KG1 (cell line): ENCODE results near the gene DAAM1.

Source experiments
- DNase-seq: peaks from one replicate; lab custom pipeline; 2025; lab: John Stamatoyannopoulos, UW

Gene DAAM1

GRCh38 chr14:59341858-59342477 lies 153.5 kb downstream of the DAAM1 start:
- no peak for DNase-seq

- DNase-seq: no peak
These were observed 154.3 kb downstream of the DAAM1 start for GRCh38 chr14:59342516-59343484.

GRCh38 chr14:59343585-59343984 lies 155.1 kb downstream of the DAAM1 start:
- no peak for DNase-seq

GRCh38 chr14:59344016-59344415 lies 155.5 kb downstream of the DAAM1 start:
- DNase-seq: no peak

- no peak for DNase-seq
These were observed 156.4 kb downstream of the DAAM1 start for GRCh38 chr14:59344691-59345455.

- no peak for DNase-seq
These were observed 157.9 kb downstream of the DAAM1 start for GRCh38 chr14:59346329-59346728.

GRCh38 chr14:59346796-59347510 lies 158.5 kb downstream of the DAAM1 start:
- no peak for DNase-seq

GRCh38 chr14:59347511-59347900 lies 159.0 kb downstream of the DAAM1 start:
- DNase-seq: no peak

GRCh38 chr14:59347915-59348314 lies 159.4 kb downstream of the DAAM1 start:
- no peak for DNase-seq

GRCh38 chr14:59349258-59349701 lies 160.8 kb downstream of the DAAM1 start:
- DNase-seq: no peak

- no peak for DNase-seq
These were observed 164.5 kb downstream of the DAAM1 start for GRCh38 chr14:59352961-59353360.

GRCh38 chr14:59354666-59355065 lies 166.2 kb downstream of the DAAM1 start:
- DNase-seq: no peak

- no peak for DNase-seq
These were observed 166.6 kb downstream of the DAAM1 start for GRCh38 chr14:59355091-59355490.

GRCh38 chr14:59356312-59356711 lies 167.8 kb downstream of the DAAM1 start:
- DNase-seq: no peak

GRCh38 chr14:59356767-59357166 lies 168.3 kb downstream of the DAAM1 start:
- no peak for DNase-seq

GRCh38 chr14:59358102-59358501 lies 169.6 kb downstream of the DAAM1 start:
- DNase-seq: no peak

GRCh38 chr14:59358784-59359183 lies 170.3 kb downstream of the DAAM1 start:
- DNase-seq: no peak

GRCh38 chr14:59359431-59360124 lies 171.1 kb downstream of the DAAM1 start:
- no peak for DNase-seq

- DNase-seq: no peak
These were observed 171.8 kb downstream of the DAAM1 start for GRCh38 chr14:59360233-59360632.

- DNase-seq: no peak
These were observed 172.7 kb downstream of the DAAM1 start for GRCh38 chr14:59360923-59361794.
